ENCODE measurements around the gene ESPNL.

GRCh38 chr2:238124488-238125126 lies 24.5 kb downstream of the ESPNL start:
- TF ChIP-seq YY1 (IDR thresholded peaks at IDR 0.05; ENCODE audit: insufficient read depth, insufficient read length) = no peak
- TF ChIP-seq SUZ12 (IDR thresholded peaks at IDR 0.05; ENCODE audit: extremely low read depth, insufficient read depth, insufficient read length) = no peak
- TF ChIP-seq ZNF274 (IDR thresholded peaks at IDR 0.05; ENCODE audit: low read depth, low read length) = no peak

Measured in NT2/D1 (cell line).